Stimulated activated CD8-positive, alpha-beta memory T cell treated with anti-CD3 and anti-CD28 coated beads, Interleukin-7, amount 100 ng/mL, for 4 hours (primary cell): Measurements from ENCODE around the gene ZYX.

ENCODE experiments used
- DNase-seq, 2 donors: peaks; one replicate each; pipeline ENCODE4 v3.0.0-alpha.2; 2020; ENCODE audit warnings: low read depth in 2 of 2

ZYX gene

GRCh38 chr7:143380646-143381426 is at the start of gene ZYX:
Gene ZYX, plus strand, starts transcription at chr7:143381345. Its CDS starts 227 bp downstream, at chr7:143381572.
- DNase-seq = peak; percentile 85 to 89

GRCh38 chr7:143334244-143334643 is 46.9 kb upstream of the ZYX start:
- no peak for DNase-seq

GRCh38 chr7:143337216-143337615 is 43.9 kb upstream of the ZYX start:
- DNase-seq = no peak

GRCh38 chr7:143341842-143342241 is 39.3 kb upstream of the ZYX start:
- DNase-seq = no peak

GRCh38 chr7:143343596-143343995 is 37.5 kb upstream of the ZYX start:
- no peak for DNase-seq

- DNase-seq = peak; percentile 33 to 47
Observed at GRCh38 chr7:143345428-143345900, 35.7 kb upstream of the ZYX start.

GRCh38 chr7:143346018-143346417 is 35.1 kb upstream of the ZYX start:
- no peak for DNase-seq

GRCh38 chr7:143347950-143348349 is 33.2 kb upstream of the ZYX start:
- no peak for DNase-seq

- DNase-seq = no peak
Observed at GRCh38 chr7:143351060-143351459, 30.1 kb upstream of the ZYX start.

- DNase-seq = no peak
Observed at GRCh38 chr7:143351574-143351973, 29.6 kb upstream of the ZYX start.

GRCh38 chr7:143352531-143353002 is 28.6 kb upstream of the ZYX start:
- no peak for DNase-seq

GRCh38 chr7:143354376-143354775 is 26.8 kb upstream of the ZYX start:
- DNase-seq = no peak

GRCh38 chr7:143354965-143355364 is 26.2 kb upstream of the ZYX start:
- DNase-seq = no peak

GRCh38 chr7:143355450-143356385 is 25.4 kb upstream of the ZYX start:
- DNase-seq = no peak

- DNase-seq = no peak
Observed at GRCh38 chr7:143356414-143357050, 24.6 kb upstream of the ZYX start.

- DNase-seq = no peak
Observed at GRCh38 chr7:143358626-143359025, 22.5 kb upstream of the ZYX start.

- no peak for DNase-seq
Observed at GRCh38 chr7:143359771-143360353, 21.3 kb upstream of the ZYX start.

GRCh38 chr7:143360788-143361551 is 20.2 kb upstream of the ZYX start:
- no peak for DNase-seq

GRCh38 chr7:143361552-143362130 is 19.5 kb upstream of the ZYX start:
- no peak for DNase-seq
